PFSK-1 (cell line): ENCODE results near the gene MFSD2A.

ENCODE experiments used
- FOXP2 ChIP-seq: optimal IDR thresholded peaks from 2 replicates; pipeline ENCODE3; 2011; ENCODE audit warnings: borderline replicate concordance, control low read depth, inconsistent platforms; ENCODE audit not compliant: insufficient read depth; ENCODE audit errors: extremely low read length, extremely low read depth
- POLR2AphosphoS5 ChIP-seq: IDR thresholded peaks from 2 replicates; pipeline ENCODE4 v1.6.1; 2012; ENCODE audit warnings: low read depth, mild to moderate bottlenecking, control low read depth, low read length, moderate library complexity
- REST ChIP-seq, 2 experiments: IDR thresholded peaks; 2 replicates each; pipeline versions ENCODE4 v1.6.1 to v1.8.0; 2011 to 2012; ENCODE audit warnings: low read depth in 2 of 2, low read length in 2 of 2, control low read depth in 1 of 2, inconsistent platforms in 1 of 2, mild to moderate bottlenecking in 1 of 2, moderate library complexity in 1 of 2; ENCODE audit not compliant: insufficient read depth in 1 of 2
- SIN3A ChIP-seq: IDR thresholded peaks from 2 replicates; pipeline ENCODE4 v1.6.1; 2012; ENCODE audit warnings: mild to moderate bottlenecking, low read length, moderate library complexity, borderline replicate concordance; ENCODE audit not compliant: insufficient read depth
- TAF1 ChIP-seq: IDR thresholded peaks from 2 replicates; pipeline ENCODE4 v1.6.1; 2012; ENCODE audit warnings: low read length, control low read depth, borderline replicate concordance; ENCODE audit not compliant: insufficient read depth

Gene MFSD2A

GRCh38 chr1:39925721-39926342 is 29.1 kb upstream of the MFSD2A start:
- no peak for TF ChIP-seq SIN3A
- no peak for TF ChIP-seq REST (IDR thresholded peaks at IDR 0.05; ENCODE audit: insufficient read depth in 1 of 2, low read depth in 2 of 2, low read length in 2 of 2)
- TF ChIP-seq TAF1: no peak
- TF ChIP-seq POLR2AphosphoS5: no peak
- TF ChIP-seq FOXP2: no peak

GRCh38 chr1:39926343-39926793 is 28.6 kb upstream of the MFSD2A start:
- TF ChIP-seq FOXP2 (no peak), REST (IDR thresholded peaks at IDR 0.05; ENCODE audit: insufficient read depth in 1 of 2, low read depth in 2 of 2, low read length in 2 of 2) (no peak), POLR2AphosphoS5 (no peak), TAF1 (no peak), SIN3A (no peak)

GRCh38 chr1:39926820-39927219 is 28.1 kb upstream of the MFSD2A start:
- TF ChIP-seq TAF1 (no peak), REST (IDR thresholded peaks at IDR 0.05; ENCODE audit: insufficient read depth in 1 of 2, low read depth in 2 of 2, low read length in 2 of 2) (no peak), FOXP2 (no peak), SIN3A (no peak), POLR2AphosphoS5 (no peak)

GRCh38 chr1:39927538-39927937 is 27.4 kb upstream of the MFSD2A start:
- TF ChIP-seq FOXP2: no peak
- TF ChIP-seq REST (IDR thresholded peaks at IDR 0.05; ENCODE audit: insufficient read depth in 1 of 2, low read depth in 2 of 2, low read length in 2 of 2): no peak
- no peak for TF ChIP-seq TAF1
- no peak for TF ChIP-seq POLR2AphosphoS5
- no peak for TF ChIP-seq SIN3A
